OCI-LY3 (cell line): ENCODE measurements around the gene CFAP74.

ENCODE experiments used
- H2AFZ ChIP-seq: fragments of 200-600, 300-600 bp; shearing (Covaris generic); 2 replicates; pipeline ENCODE4 v1.6.0; 2014; ENCODE audit warnings: antibody characterized with exemption, low read depth, low read length
- H3K27ac ChIP-seq: fragments of 200-600, 300-600 bp; sonication (generic); 2 replicates; pipeline ENCODE4 v1.5.1; 2014; ENCODE audit warnings: mild to moderate bottlenecking, low read length, moderate library complexity, mixed read lengths
- H3K27me3 ChIP-seq: fragments of 200-600, 300-600 bp; sonication (generic); 2 replicates; pipeline ENCODE4 v1.6.1; 2014; ENCODE audit warnings: low read depth, low read length, mixed read lengths
- H3K36me3 ChIP-seq: fragments of 200-600, 300-600 bp; sonication (generic); replicated peaks from 2 replicates; pipeline ENCODE3; 2014; ENCODE audit warnings: low read depth, low read length, mixed read lengths
- H3K4me1 ChIP-seq: fragments of 300-600, 200-600 bp; sonication (generic); 2 replicates; pipeline ENCODE4 v1.6.1; 2014; ENCODE audit warnings: low read length, mixed read lengths
- H3K4me2 ChIP-seq: fragments of 200-600, 300-600 bp; sonication (generic); 2 replicates; pipeline ENCODE4 v1.6.1; 2014; ENCODE audit warnings: low read length, mixed read lengths
- H3K4me3 ChIP-seq: fragments of 300-600, 200-600 bp; sonication (generic); 2 replicates; pipeline ENCODE4 v1.5.1; 2014; ENCODE audit warnings: antibody characterized with exemption, mild to moderate bottlenecking, low read length, moderate library complexity
- H3K79me2 ChIP-seq: fragments of 300-600, 200-600 bp; shearing (Covaris generic); 2 replicates; pipeline ENCODE4 v1.6.1; 2014; ENCODE audit warnings: mild to moderate bottlenecking, low read length, mixed read lengths
- H3K9ac ChIP-seq: fragments of 300-600, 200-600 bp; shearing (Covaris generic); 2 replicates; pipeline ENCODE4 v1.6.0; 2014; ENCODE audit warnings: mild to moderate bottlenecking, low read length, moderate library complexity
- H3K9me3 ChIP-seq: fragments of 200-600, 300-600 bp; shearing (Covaris generic); 2 replicates; pipeline ENCODE4 v1.6.1; 2014; ENCODE audit warnings: low read length, mixed read lengths; ENCODE audit not compliant: insufficient read depth
- H4K20me1 ChIP-seq: fragments of 200-600, 300-600 bp; sonication (generic); 2 replicates; pipeline ENCODE4 v1.6.1; 2016; ENCODE audit warnings: low read length, mixed read lengths; ENCODE audit not compliant: insufficient read depth
- EZH2phosphoT487 ChIP-seq: fragments of 200-600 bp; shearing (Covaris generic); IDR thresholded peaks from 2 replicates; pipeline ENCODE4 v1.6.1; 2018; ENCODE audit warnings: antibody characterized with exemption, mixed run types, low read depth
- TF ChIP-seq, protein P1 (sequence below): fragments of 200-600, 300-600 bp; sonication (generic); IDR thresholded peaks from 2 replicates; pipeline ENCODE4 v1.5.1; 2014; ENCODE audit warnings: antibody characterized with exemption, low read length, low read depth

CFAP74 gene

DNA sequence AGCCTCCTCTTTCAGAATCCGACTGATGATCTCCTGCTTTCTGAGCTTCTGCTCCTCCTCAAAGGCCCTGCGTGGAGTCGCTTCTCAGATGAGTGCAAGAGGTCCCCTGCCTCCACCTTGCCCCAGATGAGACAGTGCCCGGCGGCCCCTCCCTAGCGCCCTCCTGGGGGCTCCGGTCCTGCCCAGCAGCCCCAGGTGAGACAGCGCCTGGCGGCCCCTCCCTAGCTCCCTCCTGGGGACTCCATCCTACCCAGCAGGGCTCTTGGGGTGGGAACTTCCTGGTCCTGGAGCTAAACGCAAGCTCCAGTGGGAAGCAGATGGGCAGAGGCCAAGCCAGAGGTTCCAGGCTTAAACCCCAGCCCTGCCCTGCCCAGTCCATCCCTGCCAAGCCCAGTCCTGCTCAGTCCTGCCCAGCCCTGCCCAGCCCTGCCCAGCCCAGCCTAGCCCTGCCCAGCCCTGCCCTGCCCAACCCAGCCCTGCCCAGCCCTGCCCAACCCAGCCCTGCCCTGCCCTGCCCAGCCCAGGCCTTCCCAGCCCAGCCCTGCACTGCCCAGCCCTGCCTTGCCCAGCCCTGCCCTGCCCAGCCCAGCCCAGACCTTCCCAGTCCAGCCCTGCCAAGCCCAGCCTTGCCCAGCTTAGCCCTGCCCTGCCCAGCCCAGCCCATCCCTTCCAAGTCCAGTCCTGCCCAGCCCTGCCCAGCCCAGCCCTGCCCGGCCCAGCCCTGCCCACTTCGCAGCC, 34.6 kb downstream of the CFAP74 start:
- Histone ChIP-seq H3K79me2 (no peaks in the 10 kb centered on the region), H3K4me1 (no peaks in the 10 kb centered on the region), H3K27ac (no peak overlapping the region), H3K9ac (no peak overlapping the region), H3K4me3 (no peak overlapping the region), H3K27me3 (no peaks in the 10 kb centered on the region), H2AFZ (no peak overlapping the region), H3K36me3 (no peaks in the 10 kb centered on the region), H3K4me2 (no peak overlapping the region), H3K9me3 (no peaks in the 10 kb centered on the region; the same call in 1 of the 2 replicates), H4K20me1 (no peaks in the 10 kb centered on the region)
- TF ChIP-seq, protein P1, sequence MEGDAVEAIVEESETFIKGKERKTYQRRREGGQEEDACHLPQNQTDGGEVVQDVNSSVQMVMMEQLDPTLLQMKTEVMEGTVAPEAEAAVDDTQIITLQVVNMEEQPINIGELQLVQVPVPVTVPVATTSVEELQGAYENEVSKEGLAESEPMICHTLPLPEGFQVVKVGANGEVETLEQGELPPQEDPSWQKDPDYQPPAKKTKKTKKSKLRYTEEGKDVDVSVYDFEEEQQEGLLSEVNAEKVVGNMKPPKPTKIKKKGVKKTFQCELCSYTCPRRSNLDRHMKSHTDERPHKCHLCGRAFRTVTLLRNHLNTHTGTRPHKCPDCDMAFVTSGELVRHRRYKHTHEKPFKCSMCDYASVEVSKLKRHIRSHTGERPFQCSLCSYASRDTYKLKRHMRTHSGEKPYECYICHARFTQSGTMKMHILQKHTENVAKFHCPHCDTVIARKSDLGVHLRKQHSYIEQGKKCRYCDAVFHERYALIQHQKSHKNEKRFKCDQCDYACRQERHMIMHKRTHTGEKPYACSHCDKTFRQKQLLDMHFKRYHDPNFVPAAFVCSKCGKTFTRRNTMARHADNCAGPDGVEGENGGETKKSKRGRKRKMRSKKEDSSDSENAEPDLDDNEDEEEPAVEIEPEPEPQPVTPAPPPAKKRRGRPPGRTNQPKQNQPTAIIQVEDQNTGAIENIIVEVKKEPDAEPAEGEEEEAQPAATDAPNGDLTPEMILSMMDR: no peak
- no peak for TF ChIP-seq EZH2phosphoT487

DNA sequence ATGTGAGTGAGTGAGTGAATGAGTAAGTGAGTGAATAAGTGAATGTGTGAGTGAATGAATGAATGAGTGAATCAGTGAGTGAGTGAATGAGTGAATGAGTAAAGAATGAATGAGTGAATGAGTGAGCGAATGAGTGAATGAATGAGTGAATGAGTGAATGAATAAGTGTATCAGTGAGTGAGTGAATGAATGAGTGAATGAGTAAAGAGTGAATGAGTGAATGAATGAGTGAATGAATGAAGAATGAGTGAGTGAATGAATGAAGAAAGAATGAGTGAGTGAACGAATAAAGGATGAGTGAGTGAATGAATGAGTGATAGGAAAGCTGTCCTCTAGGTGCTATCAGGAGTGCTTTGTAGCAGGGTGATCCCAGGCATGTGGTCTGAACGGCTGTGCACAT, 35.7 kb downstream of the CFAP74 start:
- Histone ChIP-seq H3K79me2 (no peaks in the 10 kb centered on the region), H3K36me3 (no peaks in the 10 kb centered on the region), H3K9me3 (no peaks in the 10 kb centered on the region; the same call in 1 of the 2 replicates), H3K27me3 (no peaks in the 10 kb centered on the region), H3K4me1 (no peaks in the 10 kb centered on the region), H4K20me1 (no peaks in the 10 kb centered on the region), H3K4me3 (no peak overlapping the region), H3K4me2 (no peak overlapping the region), H3K27ac (no peak overlapping the region), H3K9ac (no peak overlapping the region), H2AFZ (no peak overlapping the region)
- TF ChIP-seq EZH2phosphoT487: no peak
- TF ChIP-seq, protein P1: no peak

- Histone ChIP-seq H3K9me3 (no peaks in the 10 kb centered on the region; the same call in 1 of the 2 replicates), H3K27me3 (no peaks in the 10 kb centered on the region), H3K4me1 (no peaks in the 10 kb centered on the region), H3K9ac (no peak overlapping the region), H3K36me3 (no peaks in the 10 kb centered on the region), H4K20me1 (no peaks in the 10 kb centered on the region), H3K4me3 (no peak overlapping the region), H3K79me2 (no peaks in the 10 kb centered on the region), H2AFZ (no peak overlapping the region), H3K27ac (no peak overlapping the region), H3K4me2 (no peak overlapping the region)
- TF ChIP-seq, protein P1: no peak
- TF ChIP-seq EZH2phosphoT487: no peak
These were observed 36.4 kb downstream of the CFAP74 start for GRCh38 chr1:1967151-1967550.

DNA sequence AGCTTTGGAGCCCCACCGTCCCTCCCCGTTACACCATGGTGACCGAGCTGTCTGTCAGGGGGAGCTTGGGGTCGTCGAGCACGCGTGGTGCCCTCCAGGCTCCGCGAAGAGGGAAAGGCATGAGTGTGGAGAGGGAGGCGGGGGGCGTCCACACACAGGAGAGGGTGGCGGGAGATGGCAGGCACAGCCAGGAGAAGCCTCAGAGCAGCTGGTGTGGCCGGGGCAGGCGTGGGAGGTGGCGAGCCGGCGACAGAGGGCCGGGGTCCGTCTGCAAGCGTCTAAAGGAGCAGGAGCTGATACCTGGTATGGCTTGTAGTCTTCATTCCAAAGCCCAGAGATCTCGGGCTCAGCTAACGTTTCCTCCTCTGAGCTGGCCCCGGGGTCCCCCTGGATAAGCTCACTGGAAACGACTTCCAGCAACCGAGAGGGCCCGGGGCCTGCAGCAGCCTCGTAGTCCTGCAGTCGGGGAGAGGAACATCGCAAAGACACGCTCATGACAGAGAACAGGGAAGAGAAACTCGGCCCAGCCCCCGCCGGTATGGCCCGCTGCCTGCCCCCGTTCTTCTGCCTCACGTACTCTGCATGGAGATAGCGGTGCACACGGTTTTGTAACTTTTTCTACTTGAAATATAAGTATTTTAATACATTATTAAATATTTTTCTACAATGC, 37.4 kb downstream of the CFAP74 start:
- Histone ChIP-seq H4K20me1 (no peaks in the 10 kb centered on the region), H3K27me3 (peaks cover 2% of the 10 kb centered on the region; the same call in 1 of the 2 replicates), H3K9ac (no peak overlapping the region), H3K4me3 (no peak overlapping the region), H2AFZ (no peak overlapping the region), H3K79me2 (no peaks in the 10 kb centered on the region), H3K27ac (no peak overlapping the region), H3K9me3 (no peaks in the 10 kb centered on the region; the same call in 1 of the 2 replicates), H3K4me1 (no peaks in the 10 kb centered on the region), H3K4me2 (no peak overlapping the region), H3K36me3 (no peaks in the 10 kb centered on the region)
- TF ChIP-seq, protein P1: no peak
- TF ChIP-seq EZH2phosphoT487: no peak
